Activated CD4-positive, CD25-positive, alpha-beta regulatory T cell treated with anti-CD3 and anti-CD28 coated beads, Interleukin-2, amount 50 U/mL, for 72 hours (primary cell): ENCODE measurements around the gene DPP10.

Experiments
- DNase-seq: peaks from one replicate; pipeline ENCODE4 v3.0.0; 2021

The DPP10 gene

GRCh38 chr2:115609978-115610377 lies 1167.5 kb downstream of the DPP10 start:
- no peak for DNase-seq

GRCh38 chr2:115610888-115611287 lies 1168.4 kb downstream of the DPP10 start:
- no peak for DNase-seq

- no peak for DNase-seq
Observed at GRCh38 chr2:115624332-115624731, 1181.9 kb downstream of the DPP10 start.

GRCh38 chr2:115634578-115634977 lies 1192.1 kb downstream of the DPP10 start:
- DNase-seq = no peak

DNA sequence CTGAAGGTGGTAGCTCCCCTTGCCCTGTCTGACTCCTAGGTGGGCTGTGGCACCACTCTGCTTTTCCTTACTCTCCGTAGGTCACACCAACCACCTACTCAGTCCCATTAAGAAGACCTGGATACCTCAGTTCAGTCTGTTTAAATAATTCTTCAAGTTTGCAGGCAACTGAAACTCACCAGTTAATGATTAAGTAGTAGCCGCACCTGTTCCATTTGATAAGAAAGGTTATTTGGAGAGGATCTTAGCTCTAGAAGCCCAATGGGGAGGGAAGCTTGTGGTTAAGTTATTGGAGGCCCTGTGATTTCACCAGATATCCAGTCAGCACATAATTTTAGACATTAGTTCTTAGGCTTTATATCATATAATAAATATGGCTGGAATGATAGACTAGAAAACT lies 1193.0 kb downstream of the DPP10 start:
- no peak for DNase-seq

DNA sequence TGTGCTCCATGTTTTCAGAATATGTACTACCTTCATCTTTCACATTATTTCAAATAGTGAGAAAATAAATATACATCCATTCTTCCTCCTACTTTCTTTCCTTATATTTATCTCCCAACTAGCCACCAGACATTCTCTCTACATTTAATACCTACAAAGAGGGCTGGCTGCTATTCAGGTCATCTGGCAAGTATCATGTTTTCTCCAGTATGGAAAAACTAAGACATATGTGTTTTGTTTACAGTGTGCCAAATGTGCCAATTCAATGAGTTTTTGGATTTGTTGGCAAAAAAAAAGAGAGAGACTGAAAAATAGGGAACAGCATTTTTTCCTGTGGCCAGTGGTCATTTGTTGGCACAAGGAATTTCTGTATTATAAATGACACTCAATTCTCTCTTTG lies 1207.3 kb downstream of the DPP10 start:
- DNase-seq = no peak

GRCh38 chr2:115650827-115651226 lies 1208.4 kb downstream of the DPP10 start:
- DNase-seq = no peak

DNA sequence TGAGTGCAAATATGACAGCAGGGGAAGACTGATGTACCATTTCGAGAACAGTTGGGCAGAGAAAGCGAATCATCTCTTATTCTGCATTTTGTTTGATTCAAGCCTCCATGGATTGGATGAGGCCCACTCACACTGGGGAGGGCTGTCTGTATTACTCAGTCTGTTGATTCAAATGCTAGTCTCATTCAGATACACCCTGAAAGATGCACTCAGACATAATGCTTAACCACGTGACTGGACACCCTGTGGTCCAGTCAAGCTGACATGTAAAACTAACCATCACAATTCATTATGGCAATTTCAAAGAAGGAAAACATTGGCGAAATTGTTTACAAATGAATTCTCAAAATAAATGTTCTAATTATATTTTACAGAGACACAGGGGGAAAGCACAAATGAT lies 1210.2 kb downstream of the DPP10 start:
- DNase-seq = no peak

DNA sequence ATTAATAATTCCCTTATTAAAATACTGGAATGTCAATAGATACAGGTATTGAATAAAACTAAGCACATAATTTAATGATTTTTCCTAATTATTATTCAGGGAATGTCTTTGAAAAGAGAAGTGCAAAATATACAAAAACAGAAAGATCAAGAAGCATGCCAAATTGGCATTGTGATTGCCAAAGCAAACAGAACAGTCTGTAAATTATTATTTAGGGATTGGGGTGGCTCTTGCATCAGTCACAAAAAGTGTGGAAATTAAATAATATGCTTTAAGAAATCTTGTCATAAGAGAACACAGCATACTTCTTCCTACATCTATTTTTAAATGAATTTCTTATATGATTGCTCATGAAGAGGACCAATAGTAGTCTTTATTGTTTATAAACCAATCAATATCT lies 1211.9 kb downstream of the DPP10 start:
- DNase-seq = no peak

DNA sequence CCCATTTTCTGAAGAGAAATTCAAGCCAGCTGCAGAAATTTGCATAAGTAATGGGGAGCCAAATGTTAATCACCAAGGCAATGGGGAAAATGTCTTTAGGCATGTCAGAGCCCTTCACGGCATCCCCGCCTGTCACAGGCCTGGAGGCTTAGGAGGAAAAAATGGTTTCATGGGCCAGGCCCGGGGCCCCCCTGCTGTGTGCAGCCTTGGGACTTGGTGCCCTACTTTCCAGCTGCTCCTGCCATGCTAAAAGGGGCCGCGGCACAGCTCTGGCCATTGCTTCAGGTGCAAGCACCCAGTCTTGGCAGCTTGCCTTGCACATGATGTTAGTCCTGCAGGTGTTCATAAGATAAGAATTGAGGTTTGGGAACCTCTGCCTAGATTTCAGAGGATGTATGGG lies 1235.7 kb downstream of the DPP10 start:
- DNase-seq = no peak

DNA sequence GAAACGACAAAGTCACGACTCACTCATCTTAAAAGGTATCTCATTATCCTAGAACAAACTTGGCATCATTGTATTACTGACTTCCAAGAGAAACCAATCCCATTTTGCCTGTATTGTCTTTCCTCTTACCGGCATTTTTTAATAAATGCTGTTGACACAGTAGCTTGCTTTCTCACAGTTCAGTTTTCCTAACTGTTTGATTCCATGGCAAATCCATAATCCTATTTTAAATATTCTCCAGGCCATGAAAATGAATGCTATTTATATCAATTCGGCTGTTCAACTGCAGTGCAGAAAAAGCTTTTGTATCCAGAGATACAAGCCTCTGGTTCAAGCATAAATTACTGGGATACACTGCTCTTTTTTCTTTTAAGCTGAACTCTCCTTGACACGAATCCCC lies 1241.9 kb downstream of the DPP10 start:
- no peak for DNase-seq

DNA sequence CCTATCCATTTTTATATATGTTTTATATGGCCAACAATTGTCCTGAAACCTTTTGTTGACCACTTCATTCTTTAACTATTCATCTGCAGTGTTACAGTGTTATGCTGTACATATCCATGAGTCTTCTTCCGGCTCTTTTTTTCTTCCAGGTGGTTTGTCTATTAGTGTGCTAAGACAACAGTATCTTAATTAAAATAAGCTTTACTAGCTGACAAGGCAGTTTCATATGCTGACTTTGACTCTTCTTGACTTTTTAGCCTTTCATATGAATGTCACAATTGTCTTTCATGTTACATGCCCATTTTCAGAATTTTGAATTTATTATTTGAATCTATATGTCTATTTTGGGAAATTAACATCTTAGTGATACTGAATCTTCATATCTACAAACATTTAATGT lies 1249.0 kb downstream of the DPP10 start:
- DNase-seq = no peak

DNA sequence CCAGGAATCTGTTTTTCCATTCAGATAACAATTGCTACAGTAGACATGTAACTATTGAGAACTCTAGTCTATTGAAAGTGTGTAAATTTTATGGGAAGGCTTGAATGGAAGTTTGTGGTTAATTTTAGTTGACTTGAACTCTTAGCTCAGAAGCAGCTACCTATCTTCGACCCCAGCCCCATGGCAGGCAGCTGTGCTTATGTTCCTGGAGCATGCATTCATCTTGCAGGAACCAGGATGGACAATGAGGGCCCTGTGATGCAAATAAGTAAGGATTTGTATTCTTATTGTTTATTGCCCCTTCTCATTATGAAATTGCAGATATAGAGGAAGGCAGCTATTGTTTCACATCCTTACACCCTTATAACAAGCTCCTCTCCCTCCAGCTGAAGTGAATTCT lies 1252.2 kb downstream of the DPP10 start:
- DNase-seq = no peak

DNA sequence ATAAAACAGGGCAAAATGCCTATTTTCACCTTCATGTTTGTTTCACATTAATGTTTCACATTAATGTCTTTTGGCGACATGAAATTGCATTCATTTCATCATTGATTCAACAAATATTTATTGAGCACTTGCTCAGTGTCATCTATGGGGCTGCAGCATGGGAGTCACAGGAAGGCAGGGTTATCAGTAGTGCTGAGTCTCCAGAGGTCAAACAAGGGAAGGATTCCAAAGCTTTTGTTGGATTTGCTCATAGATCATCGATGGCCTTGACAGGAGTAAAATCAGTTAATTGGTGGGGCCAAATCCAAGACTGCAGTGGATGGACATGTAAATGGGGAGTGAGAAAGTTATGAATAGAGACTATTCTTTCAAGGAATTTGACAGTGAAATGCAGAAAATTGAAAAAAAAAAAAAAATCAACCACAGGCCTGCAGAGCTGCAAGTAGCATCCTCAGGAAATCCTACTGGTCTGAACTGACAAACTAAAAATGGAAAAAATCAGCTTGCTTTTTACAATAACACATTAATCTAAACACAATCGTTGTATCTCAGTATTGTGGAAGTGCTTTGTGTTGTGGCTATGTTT lies 1290.8 kb downstream of the DPP10 start:
- DNase-seq = no peak

DNA sequence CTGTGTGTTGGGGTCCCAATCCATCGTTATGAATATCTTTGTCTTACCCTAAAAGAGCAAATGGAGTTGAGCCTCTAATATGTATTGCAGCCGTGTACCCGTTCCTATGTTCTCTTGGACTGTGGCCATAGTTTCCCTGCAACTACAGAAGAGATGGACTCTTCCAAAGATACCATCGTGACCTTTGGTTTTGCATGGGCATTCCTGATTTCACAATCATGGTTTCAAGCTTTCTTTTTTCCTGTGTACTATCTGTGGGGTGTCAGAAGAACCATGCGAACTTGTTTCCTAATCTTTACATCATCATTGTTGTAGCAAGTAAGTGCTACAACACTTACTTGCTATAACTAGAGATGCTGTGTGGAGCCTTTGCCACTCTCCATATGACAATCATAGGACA lies 1295.7 kb downstream of the DPP10 start:
- DNase-seq = no peak

GRCh38 chr2:115739574-115739973 lies 1297.1 kb downstream of the DPP10 start:
- DNase-seq = no peak

- no peak for DNase-seq
Observed at GRCh38 chr2:115746151-115746550, 1303.7 kb downstream of the DPP10 start.

DNA sequence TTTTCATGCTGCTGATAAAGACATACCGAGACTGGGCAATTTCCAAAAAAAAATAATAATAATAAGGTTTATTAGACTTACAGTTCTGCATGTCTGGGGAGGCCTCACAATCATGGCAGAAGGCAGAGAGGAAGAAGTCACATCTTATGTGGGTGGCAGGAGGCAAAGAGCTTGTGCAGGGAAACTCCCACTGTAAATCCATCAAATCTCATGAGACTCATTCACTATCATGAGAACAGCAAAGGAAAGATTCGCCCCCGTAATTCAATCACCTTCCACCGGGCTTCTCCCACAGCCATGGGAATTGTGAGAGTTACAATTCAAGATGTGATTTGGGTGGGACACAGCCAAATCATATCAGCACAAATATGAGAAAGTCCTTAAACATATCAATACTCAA lies 1314.8 kb downstream of the DPP10 start:
- DNase-seq = no peak

DNA sequence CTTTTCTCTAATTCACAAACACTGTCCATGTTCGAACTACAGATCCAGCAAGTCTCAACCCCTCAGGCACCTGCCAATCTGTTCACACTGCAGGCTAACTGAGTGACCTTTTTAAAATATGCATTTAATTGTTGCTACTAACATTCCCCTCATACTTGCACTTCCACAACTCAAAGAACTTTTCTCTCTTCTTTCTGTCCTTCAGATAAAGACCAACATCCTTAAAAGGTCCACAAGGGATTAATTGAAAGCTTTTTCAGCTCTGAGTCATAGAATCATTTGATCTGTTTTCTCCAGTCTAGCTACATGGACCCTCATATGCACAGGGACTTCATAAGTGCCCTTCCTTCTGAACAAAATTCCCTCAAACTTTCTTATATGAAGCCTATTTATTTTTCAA lies 1321.2 kb downstream of the DPP10 start:
- DNase-seq = no peak

- no peak for DNase-seq
Observed at GRCh38 chr2:115771516-115771915, 1329.1 kb downstream of the DPP10 start.

GRCh38 chr2:115774361-115774760 lies 1331.9 kb downstream of the DPP10 start:
- DNase-seq = no peak

GRCh38 chr2:115779085-115779632 lies 1336.7 kb downstream of the DPP10 start:
- DNase-seq = no peak

DNA sequence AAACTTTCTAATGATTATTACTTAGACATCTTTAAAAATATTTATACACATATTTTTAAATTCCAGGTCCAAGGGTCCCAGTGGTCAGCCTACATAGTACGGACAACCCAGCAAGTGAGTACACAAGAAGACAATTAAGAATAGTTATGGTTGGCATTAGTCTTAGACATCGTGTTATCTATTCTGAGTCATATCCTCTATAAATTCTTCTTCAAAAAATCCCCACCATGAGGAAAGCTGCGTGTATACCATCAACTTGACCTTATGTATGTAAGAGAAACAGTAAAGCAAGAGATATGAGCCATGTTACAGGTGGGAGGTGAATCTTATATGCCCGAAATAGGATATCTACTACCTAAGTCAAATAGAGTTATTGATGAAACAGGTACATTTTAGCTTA lies 1339.8 kb downstream of the DPP10 start:
- DNase-seq = no peak

- no peak for DNase-seq
Observed at GRCh38 chr2:115796078-115796477, 1353.6 kb downstream of the DPP10 start.

GRCh38 chr2:115807276-115807675 lies 1364.8 kb downstream of the DPP10 start:
- no peak for DNase-seq

- no peak for DNase-seq
Observed at GRCh38 chr2:115825912-115826311, 1383.5 kb downstream of the DPP10 start.
